Karpas-422 (cell line): Measurements from ENCODE around the gene PPCDC. TPM values are rescaled to one million over a fixed set of nuclear protein-coding genes. Genes with fewer than 3 reads are reported as not detected.

Experiments used
- DNase-seq: peaks from one replicate; pipeline ENCODE4 v3.0.0-alpha.2; 2015
- H2AFZ ChIP-seq: fragments of 200-600 bp; sonication (generic); 2 replicates; pipeline ENCODE4 v1.6.1; 2014; ENCODE audit warnings: antibody characterized with exemption, low read length, mixed read lengths
- H3K27ac ChIP-seq: fragments of 200-600 bp; sonication (generic); 2 replicates; pipeline ENCODE4 v1.5.1; 2014; ENCODE audit warnings: mild to moderate bottlenecking, low read length, moderate library complexity
- H3K27me3 ChIP-seq: fragments of 200-600 bp; sonication (generic); 2 replicates; pipeline ENCODE4 v1.6.1; 2014; ENCODE audit warnings: low read length, mixed read lengths
- H3K36me3 ChIP-seq: fragments of 200-600 bp; sonication (generic); 2 replicates; pipeline ENCODE4 v1.6.1; 2014; ENCODE audit warnings: low read length, mixed read lengths; ENCODE audit not compliant: insufficient read depth
- H3K4me1 ChIP-seq: fragments of 200-600 bp; sonication (generic); 2 replicates; pipeline ENCODE4 v1.6.1; 2014; ENCODE audit warnings: mild to moderate bottlenecking, low read length, mixed read lengths
- H3K4me2 ChIP-seq: fragments of 200-600 bp; sonication (generic); 2 replicates; pipeline ENCODE4 v1.6.1; 2014; ENCODE audit warnings: low read length, low read depth, mild to moderate bottlenecking; ENCODE audit not compliant: poor library complexity, severe bottlenecking
- H3K4me3 ChIP-seq: fragments of 200-600 bp; sonication (generic); 2 replicates; pipeline ENCODE4 v1.5.1; 2014; ENCODE audit warnings: mild to moderate bottlenecking, antibody characterized with exemption, low read length, mixed read lengths
- H3K79me2 ChIP-seq: fragments of 200-600 bp; sonication (generic); 2 replicates; pipeline ENCODE4 v1.6.1; 2014; ENCODE audit warnings: mild to moderate bottlenecking, low read length, mixed read lengths
- H3K9ac ChIP-seq: fragments of 200-600 bp; sonication (generic); 2 replicates; pipeline ENCODE4 v1.6.0; 2014; ENCODE audit warnings: low read length
- H3K9me2 ChIP-seq: fragments of 200-600 bp; sonication (generic), shearing (Covaris generic); replicated peaks from 2 replicates; pipeline ENCODE4 v1.6.0; 2014; ENCODE audit warnings: mild to moderate bottlenecking, low read length, moderate library complexity; ENCODE audit not compliant: insufficient read depth
- H3K9me3 ChIP-seq: fragments of 300-700, 200-600 bp; sonication (generic); 2 replicates; pipeline ENCODE4 v1.6.1; 2014; ENCODE audit warnings: low read length, mixed read lengths
- H4K20me1 ChIP-seq: fragments of 200-600 bp; sonication (generic); 2 replicates; pipeline ENCODE4 v1.6.1; 2014; ENCODE audit warnings: mild to moderate bottlenecking, antibody characterized with exemption, low read length, low read depth; ENCODE audit not compliant: insufficient read depth
- total RNA-seq: library from RNA; depleted of rRNA; stranded (reverse); fragments of >200 nt; shearing (Covaris generic); gene quantifications from 2 replicates; pipeline ENCODE4 v1.2.3, GENCODE V29; 2014; ENCODE audit warnings: low replicate concordance; rRNA removed

Gene PPCDC
- total RNA-seq, result 19.3 and 30.6 TPM in 2 replicates

GRCh38 chr15:75023181-75023871, at the start of gene PPCDC:
Gene PPCDC (plus strand): TSS chr15:75023590. CDS start chr15:75028319, 4,729 bp downstream.
- H3K9me2 ChIP-seq, result no peaks in the 10 kb centered on the region
- H2AFZ ChIP-seq, result no peak within 1 kb of the TSS; the same call in 1 of the 2 replicates
- H3K4me1 ChIP-seq, result peaks cover 65% of the 10 kb centered on the region

GRCh38 chr15:74976159-74976558, 47.2 kb upstream of the PPCDC start:
- Histone ChIP-seq H3K4me3 (no peak overlapping the region), H4K20me1 (no peaks in the 10 kb centered on the region), H3K27me3 (no peaks in the 10 kb centered on the region), H3K4me2 (no peak overlapping the region), H3K36me3 (no peaks in the 10 kb centered on the region), H3K4me1 (peaks cover 4% of the 10 kb centered on the region), H3K79me2 (no peaks in the 10 kb centered on the region), H3K9me2 (no peaks in the 10 kb centered on the region), H3K27ac (no peak overlapping the region), H3K9ac (no peak overlapping the region), H3K9me3 (no peaks in the 10 kb centered on the region), H2AFZ (no peak overlapping the region)
- DNase-seq, result no peak

More at GRCh38 chr15:75023181-75023871, at the start of gene PPCDC:
- peak; percentile 98 for DNase-seq
- Histone ChIP-seq H4K20me1 (peaks cover 10% of the 10 kb centered on the region; the same call in 1 of the 2 replicates), H3K36me3 (peaks cover 10% of the 10 kb centered on the region), H3K27me3 (no peaks in the 10 kb centered on the region), H3K4me3 (peak within 1 kb of the TSS; percentile 80), H3K9me3 (no peaks in the 10 kb centered on the region), H3K79me2 (no peaks in the 10 kb centered on the region), H3K27ac (peak within 1 kb of the TSS; percentile 83), H3K9ac (peak within 1 kb of the TSS; percentile 94), H3K4me2 (peak within 1 kb of the TSS; percentile 80)

GRCh38 chr15:74977599-74977998, 45.8 kb upstream of the PPCDC start:
- H3K9ac ChIP-seq, result no peak overlapping the region
- no peak overlapping the region for H3K4me3 ChIP-seq
- DNase-seq, result no peak
- H2AFZ ChIP-seq, result no peak overlapping the region
- no peak overlapping the region for H3K27ac ChIP-seq
- peaks cover 4% of the 10 kb centered on the region for H3K4me1 ChIP-seq
- H3K36me3 ChIP-seq, result no peaks in the 10 kb centered on the region
- H3K79me2 ChIP-seq, result no peaks in the 10 kb centered on the region
- no peaks in the 10 kb centered on the region for H3K9me3 ChIP-seq
- no peaks in the 10 kb centered on the region for H4K20me1 ChIP-seq
- H3K9me2 ChIP-seq, result no peaks in the 10 kb centered on the region
- no peak overlapping the region for H3K4me2 ChIP-seq
- no peaks in the 10 kb centered on the region for H3K27me3 ChIP-seq

- H3K4me2 ChIP-seq, result no peak overlapping the region
- H3K9me3 ChIP-seq, result no peaks in the 10 kb centered on the region
- H2AFZ ChIP-seq, result no peak overlapping the region
- no peaks in the 10 kb centered on the region for H4K20me1 ChIP-seq
- no peak overlapping the region for H3K27ac ChIP-seq
- H3K9ac ChIP-seq, result no peak overlapping the region
- no peaks in the 10 kb centered on the region for H3K79me2 ChIP-seq
- H3K36me3 ChIP-seq, result no peaks in the 10 kb centered on the region
- H3K4me1 ChIP-seq, result peaks cover 4% of the 10 kb centered on the region
- H3K4me3 ChIP-seq, result no peak overlapping the region
- no peaks in the 10 kb centered on the region for H3K9me2 ChIP-seq
- no peaks in the 10 kb centered on the region for H3K27me3 ChIP-seq
- DNase-seq, result no peak
These were observed 45.3 kb upstream of the PPCDC start for GRCh38 chr15:74978077-74978476.

- Histone ChIP-seq H3K27ac (no peak overlapping the region), H3K9ac (no peak overlapping the region), H2AFZ (no peak overlapping the region), H3K4me1 (peaks cover 4% of the 10 kb centered on the region), H3K9me3 (no peaks in the 10 kb centered on the region), H3K79me2 (no peaks in the 10 kb centered on the region), H3K36me3 (no peaks in the 10 kb centered on the region), H3K9me2 (no peaks in the 10 kb centered on the region), H3K27me3 (no peaks in the 10 kb centered on the region), H3K4me3 (no peak overlapping the region), H4K20me1 (no peaks in the 10 kb centered on the region), H3K4me2 (no peak overlapping the region)
- DNase-seq, result no peak
These were observed 44.9 kb upstream of the PPCDC start for GRCh38 chr15:74978503-74978902.

- H4K20me1 ChIP-seq, result no peaks in the 10 kb centered on the region
- no peaks in the 10 kb centered on the region for H3K27me3 ChIP-seq
- no peaks in the 10 kb centered on the region for H3K79me2 ChIP-seq
- H3K4me2 ChIP-seq, result no peak overlapping the region
- no peaks in the 10 kb centered on the region for H3K36me3 ChIP-seq
- H2AFZ ChIP-seq, result no peak overlapping the region
- H3K9me3 ChIP-seq, result no peaks in the 10 kb centered on the region
- H3K4me1 ChIP-seq, result peaks cover 4% of the 10 kb centered on the region
- H3K9me2 ChIP-seq, result no peaks in the 10 kb centered on the region
- H3K27ac ChIP-seq, result no peak overlapping the region
- H3K9ac ChIP-seq, result no peak overlapping the region
- no peak overlapping the region for H3K4me3 ChIP-seq
- DNase-seq, result no peak
These were observed 41.2 kb upstream of the PPCDC start for GRCh38 chr15:74982183-74982582.

GRCh38 chr15:74983725-74984231, 39.6 kb upstream of the PPCDC start:
- Histone ChIP-seq H4K20me1 (no peaks in the 10 kb centered on the region), H3K36me3 (no peaks in the 10 kb centered on the region), H2AFZ (no peak overlapping the region), H3K4me1 (peaks cover 10% of the 10 kb centered on the region), H3K9ac (no peak overlapping the region), H3K79me2 (no peaks in the 10 kb centered on the region), H3K9me2 (no peaks in the 10 kb centered on the region), H3K27ac (no peak overlapping the region), H3K27me3 (no peaks in the 10 kb centered on the region), H3K4me3 (no peak overlapping the region), H3K9me3 (no peaks in the 10 kb centered on the region), H3K4me2 (no peak overlapping the region)
- no peak for DNase-seq

GRCh38 chr15:74988007-74988800, 35.2 kb upstream of the PPCDC start:
- Histone ChIP-seq H3K9me2 (no peaks in the 10 kb centered on the region), H2AFZ (no peak overlapping the region), H4K20me1 (no peaks in the 10 kb centered on the region), H3K4me2 (no peak overlapping the region), H3K9ac (no peak overlapping the region), H3K9me3 (no peaks in the 10 kb centered on the region), H3K27me3 (no peaks in the 10 kb centered on the region), H3K36me3 (no peaks in the 10 kb centered on the region), H3K27ac (no peak overlapping the region), H3K4me3 (no peak overlapping the region), H3K79me2 (no peaks in the 10 kb centered on the region), H3K4me1 (peaks cover 29% of the 10 kb centered on the region)
- peak; percentile 87 for DNase-seq
